Measurements from ENCODE around the gene ADK. TPM values are rescaled to one million over a fixed set of nuclear protein-coding genes. Genes with fewer than 3 reads are reported as not detected.

Gene ADK
- total RNA-seq, 1 donor from 2014 or later: 8.4 TPM

- peak; percentile 28 for DNase-seq (ENCODE audit: low spot score)
Measured at GRCh38 chr10:74238031-74238431, 87.0 kb downstream of the ADK start.

DNA sequence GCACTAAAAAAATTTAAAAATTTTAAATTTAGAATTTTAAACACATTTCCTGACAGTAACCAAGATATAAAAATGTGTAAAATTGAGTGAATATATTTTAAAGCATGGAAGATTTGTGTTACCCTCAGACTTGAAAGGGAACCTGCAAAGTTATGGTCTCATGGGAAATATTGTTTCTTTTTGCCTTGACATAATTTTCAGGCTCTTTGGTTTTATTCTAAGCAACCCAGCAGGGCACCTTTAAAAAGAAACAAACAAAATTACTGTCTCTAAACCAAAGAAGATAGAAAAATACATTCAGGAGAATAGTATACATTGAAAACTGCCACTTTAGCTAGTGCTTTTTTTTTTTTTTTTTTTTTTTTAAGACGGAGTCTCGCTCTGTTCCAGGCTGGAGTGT, 87.5 kb downstream of the ADK start:
- DNase-seq (ENCODE audit: low spot score): no peak

- no peak for DNase-seq (ENCODE audit: low spot score)
Measured at GRCh38 chr10:74243067-74243466, 92.0 kb downstream of the ADK start.

DNA sequence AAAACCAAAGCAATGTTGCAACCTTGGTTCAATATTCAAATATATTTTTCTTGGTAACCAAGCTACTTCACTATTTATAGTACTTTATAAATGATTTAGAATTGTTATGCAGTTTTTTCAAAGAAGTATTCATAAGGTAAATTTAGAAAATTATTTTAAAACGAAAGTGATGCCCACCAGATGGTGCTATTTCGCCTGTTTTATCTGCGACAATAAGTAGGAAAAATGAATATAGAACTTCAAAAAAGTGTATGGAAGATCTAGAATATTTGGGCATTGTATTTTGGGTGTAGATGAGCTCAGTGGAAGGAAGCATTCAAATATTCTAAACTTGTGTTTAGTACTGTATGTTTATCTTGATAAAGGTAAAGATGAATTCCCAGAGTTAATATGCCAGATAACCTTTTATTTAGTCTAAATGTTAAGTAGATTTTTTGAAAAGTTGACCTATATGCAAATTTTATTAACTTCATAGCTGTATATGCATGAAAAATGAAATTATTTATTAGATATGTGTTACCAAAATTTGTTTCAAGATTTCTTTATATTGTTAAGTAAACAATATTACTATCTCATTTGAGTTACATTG, 93.2 kb downstream of the ADK start:
- peak; percentile 68 for DNase-seq (ENCODE audit: low spot score)

GRCh38 chr10:74244807-74245206, 93.8 kb downstream of the ADK start:
- no peak for DNase-seq (ENCODE audit: low spot score)

- DNase-seq (ENCODE audit: low spot score): no peak
Measured at GRCh38 chr10:74246495-74246894, 95.5 kb downstream of the ADK start.

DNA sequence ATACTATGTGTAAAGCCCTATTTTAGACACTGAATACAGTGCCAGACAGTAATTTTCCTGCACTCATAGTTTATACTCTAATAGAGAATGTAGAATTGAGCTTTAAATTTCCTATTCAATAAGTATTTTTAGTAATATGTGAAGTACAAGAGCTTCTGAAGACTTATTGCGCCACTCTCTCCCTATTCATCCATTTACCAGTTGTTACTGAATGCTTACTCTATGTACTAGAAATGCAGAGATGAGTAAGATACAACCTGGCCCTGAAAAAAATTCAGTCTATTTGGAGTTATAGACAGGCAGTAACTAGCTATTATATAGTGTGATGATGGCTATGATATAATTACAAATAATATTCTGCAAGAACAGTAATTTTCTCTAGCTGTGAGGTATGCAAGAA, 98.8 kb downstream of the ADK start:
- DNase-seq (ENCODE audit: low spot score): no peak

DNA sequence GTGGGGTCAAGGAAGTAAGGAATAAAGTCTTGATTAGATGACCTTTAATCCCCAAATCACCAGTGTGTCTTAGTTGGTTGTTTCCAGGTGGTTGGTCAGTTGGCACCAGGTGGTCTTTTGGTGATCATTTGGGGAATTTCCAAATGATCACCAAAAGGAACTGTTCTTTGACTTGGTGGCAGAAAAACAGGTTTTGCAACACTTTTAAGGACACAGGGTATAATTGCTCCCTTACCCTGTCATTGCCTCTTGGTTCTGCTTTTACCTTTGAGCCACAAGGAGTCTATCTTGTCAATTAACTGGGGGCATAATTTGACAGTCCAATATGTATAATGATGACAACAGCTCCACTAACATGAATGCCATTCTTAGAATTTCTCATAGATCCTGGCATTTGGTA, 104.2 kb downstream of the ADK start:
- no peak for DNase-seq (ENCODE audit: low spot score)

DNA sequence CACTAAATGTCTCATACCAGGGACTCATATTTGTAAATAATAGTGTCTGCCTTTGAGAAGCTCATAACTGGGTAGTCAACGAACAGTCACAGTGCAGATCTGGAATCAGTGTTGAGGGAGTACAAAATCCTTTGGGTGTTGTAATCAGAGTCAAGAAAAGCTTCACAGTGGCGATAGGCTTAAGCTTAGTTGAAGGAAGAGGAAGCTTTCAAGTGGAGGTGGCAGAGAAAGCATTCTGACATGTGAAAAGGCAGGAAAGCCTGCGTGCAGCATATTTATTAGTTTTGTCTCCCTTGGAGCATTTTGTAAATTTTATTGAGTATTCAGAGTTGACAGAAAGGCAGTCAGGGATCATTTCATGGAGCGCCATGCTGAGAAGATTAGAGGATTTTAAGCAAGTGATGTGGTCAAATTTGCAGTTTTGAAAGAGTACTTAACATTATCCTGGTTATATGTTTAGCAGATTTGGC, 104.9 kb downstream of the ADK start:
- peak; percentile 13 for DNase-seq (ENCODE audit: low spot score)

- DNase-seq (ENCODE audit: low spot score): no peak
Measured at GRCh38 chr10:74262856-74263255, 111.8 kb downstream of the ADK start.

DNA sequence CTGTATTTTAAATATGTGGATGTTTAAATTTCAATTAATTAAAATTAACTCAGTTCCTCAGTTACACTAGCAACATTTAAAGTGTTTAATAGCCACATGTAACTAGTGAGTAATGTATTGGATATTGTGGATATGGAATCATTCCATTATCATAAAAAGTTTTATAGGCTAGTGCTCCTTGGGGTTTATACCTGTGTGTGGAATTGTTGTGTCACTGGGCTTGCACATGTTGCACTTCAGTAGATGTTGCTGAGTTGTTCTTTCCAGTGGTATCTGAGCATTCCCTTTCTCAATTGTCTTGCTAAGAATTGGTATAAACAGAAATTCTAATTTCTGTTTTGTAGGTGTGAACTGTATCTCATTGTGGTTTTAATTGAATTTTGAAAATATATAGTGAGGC, 113.0 kb downstream of the ADK start:
- DNase-seq (ENCODE audit: low spot score): no peak

- DNase-seq (ENCODE audit: low spot score): no peak
Measured at GRCh38 chr10:74272288-74272687, 121.3 kb downstream of the ADK start.

DNA sequence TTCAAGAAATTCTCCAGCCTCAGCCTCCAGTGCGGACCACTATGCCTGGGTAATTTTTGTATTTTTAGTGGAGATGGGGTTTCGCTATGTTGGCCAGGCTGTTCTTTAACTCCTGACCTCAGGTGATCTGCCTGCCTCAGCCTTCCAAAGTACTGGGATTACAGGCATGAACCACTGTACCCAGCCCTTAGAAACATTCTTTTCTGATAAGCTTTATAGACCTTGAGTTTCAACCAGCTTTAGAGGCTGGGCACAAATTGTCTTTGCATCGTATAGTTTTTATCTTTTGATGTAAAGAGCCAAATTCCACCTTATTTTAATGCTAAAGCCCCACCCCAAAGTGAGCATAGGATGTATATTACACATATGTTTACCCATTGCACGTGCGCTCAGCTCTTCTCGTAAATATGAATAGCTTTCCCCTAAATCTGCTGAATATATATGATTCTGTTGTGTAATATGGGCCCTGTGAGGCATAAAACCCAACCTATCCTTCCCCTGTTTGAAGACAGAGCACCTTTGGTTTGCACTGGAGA, 124.8 kb downstream of the ADK start:
- no peak for DNase-seq (ENCODE audit: low spot score)

GRCh38 chr10:74276416-74276815, 125.4 kb downstream of the ADK start:
- DNase-seq (ENCODE audit: low spot score): no peak

- DNase-seq (ENCODE audit: low spot score): no peak
Measured at GRCh38 chr10:74282151-74282847, 131.3 kb downstream of the ADK start.

GRCh38 chr10:74282848-74283210, 131.8 kb downstream of the ADK start:
- no peak for DNase-seq (ENCODE audit: low spot score)

DNA sequence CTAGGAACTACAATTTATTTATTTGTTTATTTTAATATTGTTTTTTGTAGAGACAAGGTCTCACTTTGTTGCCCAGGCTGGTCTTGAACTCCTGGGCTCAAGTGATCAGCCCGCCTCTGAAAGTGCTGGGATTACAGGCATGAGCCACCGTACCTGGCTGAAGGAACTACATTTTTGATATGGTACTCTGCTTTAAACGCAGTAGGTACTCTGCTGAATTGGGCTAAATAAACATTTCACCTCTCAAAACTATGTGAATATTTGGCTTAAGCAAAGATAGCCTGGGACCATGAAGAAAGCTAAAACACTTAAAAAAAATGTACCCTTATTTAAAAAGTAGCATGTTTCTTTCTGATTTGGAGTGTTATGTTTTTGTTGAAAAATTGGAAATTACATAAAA, 138.2 kb downstream of the ADK start:
- no peak for DNase-seq (ENCODE audit: low spot score)

- DNase-seq (ENCODE audit: low spot score): no peak
Measured at GRCh38 chr10:74289951-74290350, 138.9 kb downstream of the ADK start.

GRCh38 chr10:74290708-74291107, 139.7 kb downstream of the ADK start:
- peak; percentile 69 for DNase-seq (ENCODE audit: low spot score)

DNA sequence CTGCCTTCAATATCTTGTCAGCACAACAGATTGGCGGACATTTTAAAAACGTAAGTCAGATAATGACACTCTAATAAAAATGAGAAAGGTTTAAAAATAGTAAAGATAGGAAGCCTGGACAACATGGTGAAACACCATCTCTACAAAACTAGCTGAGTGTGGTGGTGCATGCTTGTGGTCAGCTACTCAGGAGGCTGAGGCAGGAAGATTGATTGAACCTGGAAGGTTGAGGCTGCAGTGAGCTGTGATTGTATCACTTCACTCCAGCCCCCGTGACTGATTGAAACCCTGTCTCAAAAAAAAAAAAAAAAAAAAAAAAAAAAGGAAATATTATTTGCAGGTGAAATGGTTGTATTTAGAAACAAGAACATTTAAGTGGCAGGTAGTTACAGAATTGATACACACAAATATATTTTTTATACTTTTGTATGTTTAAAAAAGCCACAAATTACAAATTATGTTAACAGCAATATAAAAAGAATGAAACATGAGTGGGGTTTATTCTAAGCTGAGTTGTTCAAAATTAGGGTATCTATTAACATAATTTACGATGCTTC, 141.9 kb downstream of the ADK start:
- DNase-seq (ENCODE audit: low spot score): no peak

- DNase-seq (ENCODE audit: low spot score): peak; percentile 60
Measured at GRCh38 chr10:74293686-74294371, 142.8 kb downstream of the ADK start.

DNA sequence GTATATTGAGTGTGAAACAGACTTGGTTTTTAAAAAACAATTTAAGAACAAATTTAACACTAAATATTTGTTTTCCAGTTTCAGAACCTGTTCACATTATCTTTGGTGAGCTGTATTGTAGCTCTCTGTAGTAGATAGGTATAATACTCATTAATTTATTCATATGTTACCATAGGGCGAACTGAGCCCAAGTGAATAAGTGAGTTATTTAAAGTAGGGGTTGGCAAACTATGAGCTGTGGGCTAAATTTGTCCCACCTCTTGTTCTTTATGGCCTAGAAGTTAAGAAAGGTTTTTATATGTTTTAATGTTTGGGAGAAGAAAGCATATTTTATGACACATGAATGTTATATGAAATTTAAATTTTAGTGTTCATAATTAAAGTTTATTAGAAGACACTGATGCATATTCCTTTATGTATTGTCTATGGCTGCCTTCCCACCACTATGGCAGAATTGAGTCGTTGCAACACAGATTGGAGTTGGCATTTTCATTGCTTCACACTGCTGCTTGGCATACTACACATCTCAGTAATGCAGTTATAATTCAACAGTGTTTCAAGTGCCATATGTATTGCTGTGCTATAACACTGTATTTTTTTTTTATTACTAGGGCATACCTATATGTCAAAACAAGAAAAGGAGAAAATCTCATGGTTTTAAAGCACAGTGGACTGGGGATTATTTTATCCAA, 146.5 kb downstream of the ADK start:
- DNase-seq (ENCODE audit: low spot score): no peak

Measured in umbilical cord (tissue), 2 donors.